WERI-Rb-1 (cell line): ENCODE results near the gene FHIP1A.
"Not testable (repeated sequence)": the region's sequence is repeated elsewhere in the genome, so short reads cannot be mapped to it uniquely, and the experiment has no call there.

Experiments used
- DNase-seq: peaks from one replicate; pipeline ENCODE4 v3.0.0-alpha.2; 2020
- H3K27ac ChIP-seq: fragments of 250-450 bp; sonication (Bioruptor Pico); 2 replicates; pipeline ENCODE4 v1.5.1; 2020; ENCODE audit warnings: mild to moderate bottlenecking, moderate library complexity
- H3K27me3 ChIP-seq: fragments of 250-450 bp; sonication (Bioruptor Pico); 2 replicates; pipeline ENCODE4 v1.5.1; 2021; ENCODE audit warnings: mild to moderate bottlenecking, low read depth, moderate library complexity; ENCODE audit not compliant: insufficient read depth, severe bottlenecking
- H3K36me3 ChIP-seq: fragments of 250-450 bp; sonication (Bioruptor Pico); 2 replicates; pipeline ENCODE4 v1.5.1; 2020; ENCODE audit warnings: mild to moderate bottlenecking, moderate library complexity
- H3K4me3 ChIP-seq: 2 replicates; pipeline ENCODE4 v1.5.1; 2011; ENCODE audit warnings: low read depth, mild to moderate bottlenecking, control low read depth, low read length
- H3K9me3 ChIP-seq: fragments of 250-450 bp; sonication (Bioruptor Pico); 2 replicates; pipeline ENCODE4 v1.5.1; 2021; ENCODE audit warnings: mild to moderate bottlenecking, moderate library complexity; ENCODE audit not compliant: severe bottlenecking
- CTCF ChIP-seq: IDR thresholded peaks from 2 replicates; pipeline ENCODE4 v1.5.1; 2011; ENCODE audit warnings: low read depth, mild to moderate bottlenecking, control low read depth, inconsistent platforms, low read length

The FHIP1A gene

DNA sequence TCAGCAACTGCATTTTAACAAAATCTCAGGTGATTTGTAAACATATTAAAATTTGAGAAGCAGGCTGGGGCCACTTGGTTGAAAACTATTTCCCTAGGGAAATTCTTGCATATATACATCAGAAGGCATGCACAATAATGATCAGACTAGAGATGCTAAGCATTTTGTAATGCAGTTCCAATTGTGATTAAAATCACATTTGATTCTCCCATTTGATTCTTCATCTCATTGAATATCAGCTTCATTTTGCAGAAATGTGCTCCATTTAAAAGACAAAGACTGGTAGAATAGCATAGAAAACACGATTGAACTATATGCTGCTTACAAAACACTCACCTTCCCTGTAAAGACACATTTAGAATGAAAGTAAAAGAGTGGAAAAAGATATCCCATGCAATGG lies 32.4 kb upstream of the FHIP1A start:
- no peaks in the 10 kb centered on the region for H3K27me3 ChIP-seq
- no peak for DNase-seq
- no peaks in the 10 kb centered on the region for H3K9me3 ChIP-seq
- H3K27ac ChIP-seq: no peak overlapping the region
- no peaks in the 10 kb centered on the region for H3K36me3 ChIP-seq
- TF ChIP-seq CTCF: no peak
- no peak overlapping the region for H3K4me3 ChIP-seq

DNA sequence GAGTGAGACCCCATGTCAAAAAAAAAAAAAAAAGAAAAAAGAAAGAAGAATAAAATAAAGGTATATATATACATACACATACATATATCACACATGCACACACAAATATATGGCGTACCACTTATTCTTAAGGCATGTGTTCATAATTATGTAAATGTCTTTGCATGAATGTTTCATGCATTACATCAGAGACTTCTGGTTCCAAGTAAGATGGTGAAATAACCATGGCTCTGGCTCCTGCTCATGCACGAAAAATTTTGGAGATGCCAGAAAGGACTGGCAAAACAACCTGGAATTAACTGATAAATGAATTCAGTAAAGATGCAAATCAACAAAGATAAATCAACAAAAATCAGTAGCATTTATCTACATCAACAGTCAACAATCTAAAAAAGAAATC lies 19.7 kb upstream of the FHIP1A start:
- no peak for DNase-seq
- Histone ChIP-seq H3K9me3 (no peaks in the 10 kb centered on the region), H3K36me3 (no peaks in the 10 kb centered on the region), H3K27ac (no peak overlapping the region), H3K27me3 (no peaks in the 10 kb centered on the region), H3K4me3 (no peak overlapping the region)
- TF ChIP-seq CTCF: no peak

GRCh38 chr4:151389799-151390198 lies 19.2 kb upstream of the FHIP1A start:
- not testable (repeated sequence) for H3K27ac ChIP-seq, H3K36me3 ChIP-seq, H3K9me3 ChIP-seq, DNase-seq, H3K27me3 ChIP-seq, H3K4me3 ChIP-seq

DNA sequence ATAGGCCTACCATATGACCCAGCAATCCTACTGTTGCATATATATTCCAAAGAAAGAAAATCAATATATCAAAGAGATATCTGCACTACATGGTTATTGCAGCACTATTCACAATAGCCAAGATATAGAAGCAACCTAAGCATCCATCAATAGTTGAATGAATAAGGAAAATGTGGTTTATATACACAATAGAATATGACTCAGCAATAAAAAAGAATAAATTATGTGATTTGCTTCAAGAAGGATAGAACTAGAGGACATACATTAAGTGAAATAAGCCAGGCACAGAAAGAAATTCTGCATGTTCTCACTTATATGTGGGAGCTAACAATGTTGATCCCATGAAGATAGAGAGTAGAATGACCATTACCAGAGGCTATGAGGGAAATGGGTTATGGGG lies 13.1 kb upstream of the FHIP1A start:
- no peak overlapping the region for H3K27ac ChIP-seq
- no peak overlapping the region for H3K4me3 ChIP-seq
- DNase-seq: no peak

GRCh38 chr4:151400343-151400742 lies 8.6 kb upstream of the FHIP1A start:
- H3K27me3 ChIP-seq: no peaks in the 10 kb centered on the region
- no peak overlapping the region for H3K27ac ChIP-seq
- TF ChIP-seq CTCF: no peak
- DNase-seq: no peak
- H3K9me3 ChIP-seq: no peaks in the 10 kb centered on the region
- H3K4me3 ChIP-seq: no peak overlapping the region
- H3K36me3 ChIP-seq: no peaks in the 10 kb centered on the region

More for the DNA sequence above, 13.1 kb upstream of the FHIP1A start:
- H3K9me3 ChIP-seq: no peaks in the 10 kb centered on the region
- no peak for TF ChIP-seq CTCF
- H3K36me3 ChIP-seq: no peaks in the 10 kb centered on the region
- no peaks in the 10 kb centered on the region for H3K27me3 ChIP-seq

- no peak overlapping the region for H3K27ac ChIP-seq
- H3K9me3 ChIP-seq: no peaks in the 10 kb centered on the region
- H3K4me3 ChIP-seq: no peak overlapping the region
- no peak for TF ChIP-seq CTCF
- DNase-seq: no peak
- H3K36me3 ChIP-seq: no peaks in the 10 kb centered on the region
- H3K27me3 ChIP-seq: no peaks in the 10 kb centered on the region
Measured at GRCh38 chr4:151401739-151402138, 7.2 kb upstream of the FHIP1A start.
